Uterus (tissue), 4 donors: ENCODE data around the gene TMEM218. TPM values are rescaled to one million over a fixed set of nuclear protein-coding genes. Genes with fewer than 3 reads are reported as not detected.

Experiments
- DNase-seq, 2 donors: peaks; one replicate each; pipeline ENCODE4 v3.0.0-alpha.2; 2019 to 2020
- H3K27ac ChIP-seq, 2 donors: fragments of 200-600 bp; sonication (generic); 1 replicate in 1 of 2; 2 replicates in 1 of 2; pipeline ENCODE4 v1.5.1; 2016 to 2018
- H3K27me3 ChIP-seq, 2 donors: fragments of 200-600 bp; sonication (generic); one replicate each; pipeline ENCODE4 v1.5.1; 2018 to 2019; ENCODE audit warnings: control low read depth in 1 of 2
- H3K36me3 ChIP-seq, 2 donors: fragments of 200-600 bp; sonication (generic); one replicate each; pipeline ENCODE4 v1.5.1; 2019; ENCODE audit warnings: control low read depth in 1 of 2
- H3K4me1 ChIP-seq, 2 donors: fragments of 200-600 bp; sonication (generic); one replicate each; pipeline ENCODE4 v1.5.1; 2018 to 2019; ENCODE audit warnings: control low read depth in 1 of 2
- H3K4me3 ChIP-seq, 2 donors: fragments of 200-600 bp; sonication (generic); 1 replicate in 1 of 2; 2 replicates in 1 of 2; pipeline ENCODE4 v1.5.1; 2018 to 2019; ENCODE audit warnings: mild to moderate bottlenecking in 1 of 2
- H3K9me3 ChIP-seq, 2 donors: fragments of 200-600 bp; sonication (generic); one replicate each; pipeline ENCODE4 v1.5.1; 2019; ENCODE audit warnings: control low read depth in 1 of 2
- POLR2A ChIP-seq, 2 donors: fragments of 450-650 bp; IDR thresholded peaks; one replicate each; pipeline ENCODE4 v1.6.1; 2016; ENCODE audit warnings: antibody characterized with exemption in 2 of 2, mild to moderate bottlenecking in 1 of 2, moderate library complexity in 1 of 2
- intact Hi-C: fragments of 100-400 bp; cut with DNase I; formaldehyde crosslinking; loops from one replicate; pipeline ENCODE4 v1.15.1; 2023; ENCODE audit warnings: low total_unique reads
- total RNA-seq, 4 donors: library from RNA; depleted of rRNA in 3 of 4; stranded (reverse); fragments of >200 nt in 3 of 4; gene quantifications; one replicate each; pipeline versions ENCODE4 v1.1.0 to v1.2.4, GENCODE V29; 2014 to 2023
- TF ChIP-seq, protein P1 (sequence below), 4 experiments: fragments of 200-600 bp in 2 of 4; fragments of 450-650 bp in 2 of 4; sonication (generic) in 2 of 4; IDR thresholded peaks; one replicate each; pipeline ENCODE4 v1.5.1; 2016 to 2019; ENCODE audit warnings: antibody characterized with exemption in 4 of 4, mild to moderate bottlenecking in 2 of 4, moderate library complexity in 1 of 4
- donor health status: DM: yes; HTN: yes; CAD: no.

Gene TMEM218
- total RNA-seq, 4 donors from 2014 or later: 3.2 to 45.9 (median 12.0) TPM

DNA sequence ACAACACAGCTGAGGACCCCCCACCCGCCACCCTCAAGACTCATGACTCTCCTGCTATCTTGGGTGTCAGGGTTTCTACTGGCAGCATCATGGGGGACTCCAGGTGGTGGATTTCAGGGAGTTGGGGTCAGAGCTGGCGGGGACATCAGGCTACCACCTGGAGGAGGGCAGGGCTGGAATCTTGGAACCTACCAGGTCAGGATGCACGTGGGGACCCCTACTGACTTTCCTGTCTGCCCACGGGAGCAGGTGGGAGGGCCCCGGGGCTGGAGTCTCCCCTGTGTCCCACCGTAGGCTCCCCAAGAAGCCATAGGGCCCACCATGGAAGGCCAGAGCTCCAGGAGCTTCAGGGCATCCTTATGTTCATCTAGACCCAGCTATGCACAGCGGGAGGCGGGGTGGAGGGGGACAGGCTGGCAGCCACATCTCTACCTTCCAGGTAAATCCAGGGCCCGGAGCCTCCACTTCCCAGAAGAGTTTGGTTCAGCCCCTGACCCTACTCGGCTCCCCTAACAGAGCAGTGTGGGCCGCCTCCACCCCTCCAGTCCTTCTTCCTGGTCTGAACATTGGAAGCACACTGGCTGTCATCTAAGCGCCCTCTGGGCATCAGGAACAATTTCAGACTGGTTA, 38.4 kb downstream of the TMEM218 start:
- H3K27ac ChIP-seq: no peak overlapping the region
- TF ChIP-seq, protein P1, sequence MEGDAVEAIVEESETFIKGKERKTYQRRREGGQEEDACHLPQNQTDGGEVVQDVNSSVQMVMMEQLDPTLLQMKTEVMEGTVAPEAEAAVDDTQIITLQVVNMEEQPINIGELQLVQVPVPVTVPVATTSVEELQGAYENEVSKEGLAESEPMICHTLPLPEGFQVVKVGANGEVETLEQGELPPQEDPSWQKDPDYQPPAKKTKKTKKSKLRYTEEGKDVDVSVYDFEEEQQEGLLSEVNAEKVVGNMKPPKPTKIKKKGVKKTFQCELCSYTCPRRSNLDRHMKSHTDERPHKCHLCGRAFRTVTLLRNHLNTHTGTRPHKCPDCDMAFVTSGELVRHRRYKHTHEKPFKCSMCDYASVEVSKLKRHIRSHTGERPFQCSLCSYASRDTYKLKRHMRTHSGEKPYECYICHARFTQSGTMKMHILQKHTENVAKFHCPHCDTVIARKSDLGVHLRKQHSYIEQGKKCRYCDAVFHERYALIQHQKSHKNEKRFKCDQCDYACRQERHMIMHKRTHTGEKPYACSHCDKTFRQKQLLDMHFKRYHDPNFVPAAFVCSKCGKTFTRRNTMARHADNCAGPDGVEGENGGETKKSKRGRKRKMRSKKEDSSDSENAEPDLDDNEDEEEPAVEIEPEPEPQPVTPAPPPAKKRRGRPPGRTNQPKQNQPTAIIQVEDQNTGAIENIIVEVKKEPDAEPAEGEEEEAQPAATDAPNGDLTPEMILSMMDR (IDR thresholded peaks at IDR 0.05): no peak
- no peaks in the 10 kb centered on the region for H3K27me3 ChIP-seq
- H3K36me3 ChIP-seq: no peaks in the 10 kb centered on the region
- intact Hi-C loops: no loop called here
- H3K4me3 ChIP-seq: no peak overlapping the region
- DNase-seq: no peak
- no peaks in the 10 kb centered on the region for H3K9me3 ChIP-seq
- no peaks in the 10 kb centered on the region for H3K4me1 ChIP-seq

DNA sequence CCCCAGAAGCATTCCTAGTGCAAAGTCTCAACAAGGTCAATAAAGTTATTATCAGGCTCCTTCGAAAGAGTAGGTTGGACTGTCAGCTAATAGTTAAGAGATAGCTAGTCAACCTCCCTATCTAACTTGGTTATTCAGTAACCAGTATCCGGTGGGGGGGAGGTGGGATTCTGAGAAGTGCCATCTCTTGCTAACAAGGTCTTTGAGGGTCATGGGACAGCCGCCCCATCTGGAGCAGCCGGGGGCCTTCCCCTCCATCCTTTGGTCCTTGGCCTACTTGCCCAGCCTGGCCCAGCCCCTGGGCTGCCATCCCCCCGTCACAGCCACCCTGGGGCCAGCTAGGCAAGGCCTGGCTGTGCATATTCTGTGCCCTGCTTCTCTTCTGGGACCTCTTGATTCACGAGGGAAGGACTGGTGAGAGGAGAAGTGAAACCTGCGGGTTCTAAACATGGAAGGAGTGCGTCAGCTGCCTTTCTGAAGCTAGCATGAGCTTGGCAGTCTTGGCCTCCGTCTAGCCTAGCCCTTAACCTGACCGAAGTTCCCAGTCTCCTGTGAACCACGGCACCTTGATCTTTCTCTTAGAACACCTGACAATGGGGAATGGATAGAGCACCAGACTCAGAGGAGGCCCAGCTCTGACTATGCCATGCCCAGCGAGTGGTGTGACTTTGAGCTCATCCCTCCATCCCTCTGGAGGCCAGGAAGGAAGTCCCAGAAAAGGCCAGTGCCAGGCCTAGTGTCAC, 39.0 kb downstream of the TMEM218 start:
- Histone ChIP-seq H3K4me1 (no peaks in the 10 kb centered on the region), H3K27ac (no peak overlapping the region), H3K36me3 (no peaks in the 10 kb centered on the region), H3K9me3 (no peaks in the 10 kb centered on the region), H3K4me3 (no peak overlapping the region), H3K27me3 (no peaks in the 10 kb centered on the region)
- DNase-seq: no peak
- no peak for TF ChIP-seq POLR2A (IDR thresholded peaks at IDR 0.05)
- intact Hi-C loops: no loop called here

DNA sequence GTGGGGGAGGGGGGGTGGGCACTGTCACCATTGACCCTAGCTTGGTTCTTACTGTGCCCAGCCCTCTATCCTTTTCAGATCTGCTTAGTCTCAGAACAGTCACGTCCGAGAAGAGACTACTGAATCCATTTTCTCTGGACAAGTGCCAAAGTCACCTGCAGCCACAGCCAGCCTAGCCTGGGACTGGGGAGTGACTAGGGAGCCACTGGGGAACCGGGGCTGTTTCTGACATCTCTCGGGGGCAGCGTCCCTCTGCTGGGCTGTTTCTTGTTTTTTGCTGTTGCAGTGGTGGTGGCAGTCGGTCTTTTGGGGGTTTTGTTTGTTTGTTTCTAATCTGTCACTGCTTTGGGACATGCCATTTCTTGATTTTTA, 39.6 kb downstream of the TMEM218 start:
- Histone ChIP-seq H3K27me3 (no peaks in the 10 kb centered on the region), H3K9me3 (no peaks in the 10 kb centered on the region), H3K4me1 (no peaks in the 10 kb centered on the region), H3K36me3 (no peaks in the 10 kb centered on the region), H3K4me3 (no peak overlapping the region), H3K27ac (no peak overlapping the region)
- TF ChIP-seq, protein P1 (IDR thresholded peaks at IDR 0.05): no peak
- no peak for TF ChIP-seq POLR2A (IDR thresholded peaks at IDR 0.05)
- DNase-seq: no peak
- intact Hi-C loops: no loop called here

DNA sequence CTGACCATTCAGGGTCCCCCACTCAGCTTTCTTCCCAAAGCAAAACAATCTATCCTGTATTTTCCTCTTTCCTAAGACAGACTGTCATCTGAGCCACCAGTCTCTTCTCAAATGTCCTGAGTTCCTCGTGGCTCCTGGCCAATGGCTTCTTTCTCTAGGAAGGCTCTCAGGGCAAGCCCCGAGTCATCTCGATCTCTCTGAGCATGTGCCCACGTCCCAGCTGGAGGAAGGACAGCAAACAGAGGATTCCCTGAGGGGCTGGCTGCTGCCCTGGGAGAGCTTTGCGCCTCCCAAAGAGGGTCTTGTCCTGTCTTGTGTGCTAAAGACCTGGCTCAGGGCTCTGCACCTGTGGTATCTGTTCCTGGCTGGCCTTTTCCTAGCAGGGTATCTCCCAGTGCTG, 40.0 kb downstream of the TMEM218 start:
- H3K36me3 ChIP-seq: no peaks in the 10 kb centered on the region
- intact Hi-C loops: no loop called here
- no peaks in the 10 kb centered on the region for H3K27me3 ChIP-seq
- no peak for TF ChIP-seq POLR2A (IDR thresholded peaks at IDR 0.05)
- TF ChIP-seq, protein P1 (IDR thresholded peaks at IDR 0.05): no peak
- no peak overlapping the region for H3K4me3 ChIP-seq
- H3K27ac ChIP-seq: no peak overlapping the region
- DNase-seq: no peak
- H3K9me3 ChIP-seq: no peaks in the 10 kb centered on the region
- no peaks in the 10 kb centered on the region for H3K4me1 ChIP-seq

DNA sequence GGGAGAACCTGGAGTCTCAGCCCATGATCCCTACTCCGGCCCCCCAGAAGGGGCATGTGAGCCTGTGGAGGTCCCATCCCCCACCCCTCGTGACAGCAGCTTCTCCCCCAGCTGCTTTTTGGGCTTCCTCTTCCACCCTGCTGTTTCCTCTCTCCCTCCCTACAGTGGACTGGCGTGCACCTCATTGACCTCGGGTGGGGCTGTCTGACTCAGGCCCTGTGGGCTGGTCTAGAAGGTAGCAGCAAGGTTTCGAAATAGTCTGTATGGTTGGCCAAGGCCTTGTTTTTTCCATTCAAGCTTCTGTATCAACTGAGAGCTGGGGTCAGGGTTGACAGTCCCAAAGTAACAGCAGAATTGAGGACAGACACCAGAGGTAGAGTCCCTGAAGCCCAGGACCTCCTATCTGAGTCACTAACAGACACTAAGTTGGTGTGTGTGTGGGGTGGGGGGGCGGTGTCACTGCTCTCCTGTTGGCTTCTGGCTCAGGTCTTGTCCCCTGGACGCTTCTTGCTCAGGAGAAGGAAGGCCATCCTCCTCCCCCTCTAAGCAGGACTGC, 40.6 kb downstream of the TMEM218 start:
- peak; percentile 36 to 47 for DNase-seq
- TF ChIP-seq, protein P1 (IDR thresholded peaks at IDR 0.05): no peak
- TF ChIP-seq POLR2A (IDR thresholded peaks at IDR 0.05): no peak
- H3K27ac ChIP-seq: peak overlapping the region in 1 of 2 donors; percentile 27

More for the DNA sequence above, 40.6 kb downstream of the TMEM218 start:
- H3K27me3 ChIP-seq: no peaks in the 10 kb centered on the region
- no peak overlapping the region for H3K4me3 ChIP-seq
- intact Hi-C loops: no loop called here
- H3K9me3 ChIP-seq: no peaks in the 10 kb centered on the region
- no peaks in the 10 kb centered on the region for H3K36me3 ChIP-seq
- no peaks in the 10 kb centered on the region for H3K4me1 ChIP-seq
